ENCODE results near the gene EYA3. TPM values are rescaled to one million over a fixed set of nuclear protein-coding genes. Genes with fewer than 3 reads are reported as not detected.

EYA3 gene
- total and polyA plus RNA-seq, 2 donors from 2014 or later: 10.2 to 32.0 TPM

GRCh38 chr1:28031173-28031572, 57.2 kb downstream of the EYA3 start:
- H3K27ac ChIP-seq (ENCODE audit: low read depth in 2 of 2, low read length in 2 of 2): no peak overlapping the region
- intact Hi-C loops (cut with DNase I): no loop called here
- no peak for FAIRE-seq
- no peaks in the 10 kb centered on the region for H3K9me3 ChIP-seq (ENCODE audit: control insufficient read depth in 2 of 3, insufficient read depth in 1 of 3, low read length in 3 of 3)
- H3K4me1 ChIP-seq (ENCODE audit: control insufficient read depth in 2 of 3, insufficient read depth in 2 of 3, low read depth in 1 of 3, low read length in 3 of 3): no peaks in the 10 kb centered on the region
- H3K9ac ChIP-seq (ENCODE audit: low read length in 3 of 3): no peak overlapping the region
- TF ChIP-seq CTCF (IDR thresholded peaks at IDR 0.05; ENCODE audit: borderline replicate concordance, extremely low read depth, insufficient read depth): no peak
- no peak overlapping the region for H3K4me3 ChIP-seq (ENCODE audit: low read length in 3 of 3)
- H3K36me3 ChIP-seq (ENCODE audit: control insufficient read depth in 2 of 3, insufficient read depth in 3 of 3, low read length in 3 of 3): peaks cover 0 to 4% (median 2%) of the 10 kb centered on the region in 3 donors
- no peaks in the 10 kb centered on the region for H3K27me3 ChIP-seq (ENCODE audit: control insufficient read depth, insufficient read depth, low read length)
- DNase-seq: no peak

GRCh38 chr1:28028873-28029654, 59.3 kb downstream of the EYA3 start:
- Histone ChIP-seq H3K9ac (ENCODE audit: low read length in 3 of 3) (no peak overlapping the region), H3K27ac (ENCODE audit: low read depth in 2 of 2, low read length in 2 of 2) (no peak overlapping the region), H3K4me3 (ENCODE audit: low read length in 3 of 3) (no peak overlapping the region), H3K27me3 (ENCODE audit: control insufficient read depth, insufficient read depth, low read length) (no peaks in the 10 kb centered on the region), H3K36me3 (ENCODE audit: control insufficient read depth in 2 of 3, insufficient read depth in 3 of 3, low read length in 3 of 3) (peaks cover 0 to 2% (median 0%) of the 10 kb centered on the region in 3 donors), H3K4me1 (ENCODE audit: control insufficient read depth in 2 of 3, insufficient read depth in 2 of 3, low read depth in 1 of 3, low read length in 3 of 3) (no peaks in the 10 kb centered on the region), H3K9me3 (ENCODE audit: control insufficient read depth in 2 of 3, insufficient read depth in 1 of 3, low read length in 3 of 3) (no peaks in the 10 kb centered on the region)
- peak in 1 of 5 donors; percentile 5 for DNase-seq
- no peak for FAIRE-seq
- intact Hi-C loops (cut with DNase I): no loop called here
- no peak for TF ChIP-seq CTCF (IDR thresholded peaks at IDR 0.05; ENCODE audit: borderline replicate concordance, extremely low read depth, insufficient read depth)

- Histone ChIP-seq H3K27ac (ENCODE audit: low read depth in 2 of 2, low read length in 2 of 2) (no peak overlapping the region), H3K9me3 (ENCODE audit: control insufficient read depth in 2 of 3, insufficient read depth in 1 of 3, low read length in 3 of 3) (no peaks in the 10 kb centered on the region), H3K4me3 (ENCODE audit: low read length in 3 of 3) (no peak overlapping the region), H3K27me3 (ENCODE audit: control insufficient read depth, insufficient read depth, low read length) (no peaks in the 10 kb centered on the region), H3K9ac (ENCODE audit: low read length in 3 of 3) (no peak overlapping the region), H3K36me3 (ENCODE audit: control insufficient read depth in 2 of 3, insufficient read depth in 3 of 3, low read length in 3 of 3) (peaks cover 0 to 2% (median 0%) of the 10 kb centered on the region in 3 donors), H3K4me1 (ENCODE audit: control insufficient read depth in 2 of 3, insufficient read depth in 2 of 3, low read depth in 1 of 3, low read length in 3 of 3) (no peaks in the 10 kb centered on the region)
- no peak for TF ChIP-seq CTCF (IDR thresholded peaks at IDR 0.05; ENCODE audit: borderline replicate concordance, extremely low read depth, insufficient read depth)
- intact Hi-C loops (cut with DNase I): no loop called here
- no peak for FAIRE-seq
- no peak for DNase-seq
Observed at GRCh38 chr1:28027660-28028059, 60.8 kb downstream of the EYA3 start.

Data from kidney (tissue), 14 donors.